NCI-H2107 treated with DMSO at 0.1 percent for 48 hours (cell line): ENCODE results near the gene TXNDC11.

Experiments used
- DNase-seq: peaks from one replicate; lab custom pipeline; 2025; ENCODE audit not compliant: unreplicated experiment; lab: John Stamatoyannopoulos, UW

The TXNDC11 gene

DNA sequence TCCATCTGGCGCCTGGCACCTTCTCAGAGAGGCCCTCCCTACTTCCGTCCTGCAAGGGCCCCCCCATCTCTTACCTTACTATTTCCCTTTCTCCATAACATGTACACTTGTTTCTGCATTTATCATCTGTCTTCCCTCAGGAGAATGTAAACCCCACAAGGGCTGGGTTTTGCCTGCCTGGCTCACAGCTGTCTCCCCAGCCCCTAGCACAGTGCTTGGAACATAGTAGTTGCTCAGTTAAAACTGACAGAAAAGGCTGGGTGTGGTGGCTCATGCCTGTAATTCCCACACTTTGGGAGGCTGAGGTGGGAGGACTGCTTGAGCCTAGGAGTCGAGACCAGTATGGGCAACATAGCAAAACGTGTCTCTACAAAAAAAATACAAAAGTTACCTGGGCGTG is 80.1 kb downstream of the TXNDC11 start:
- DNase-seq, result no peak

DNA sequence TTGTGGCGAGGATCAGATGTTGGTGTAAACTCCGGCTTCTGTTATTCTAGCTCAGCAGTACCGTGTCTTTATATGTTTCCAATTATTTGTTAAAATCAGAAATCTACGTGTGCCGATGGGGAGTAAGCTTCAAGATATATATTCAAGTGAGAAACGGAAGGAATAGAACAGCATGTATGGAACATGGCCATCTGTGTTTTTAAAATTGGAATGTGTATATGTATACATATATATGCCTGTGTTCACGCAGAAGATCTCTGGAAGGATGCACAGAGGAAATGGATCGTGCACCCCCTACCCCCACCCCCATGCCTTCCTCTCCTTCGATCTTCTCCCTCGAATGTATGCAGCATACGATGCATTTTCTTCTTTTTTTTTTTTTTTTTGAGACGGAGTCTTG is 82.1 kb downstream of the TXNDC11 start:
- no peak for DNase-seq

DNA sequence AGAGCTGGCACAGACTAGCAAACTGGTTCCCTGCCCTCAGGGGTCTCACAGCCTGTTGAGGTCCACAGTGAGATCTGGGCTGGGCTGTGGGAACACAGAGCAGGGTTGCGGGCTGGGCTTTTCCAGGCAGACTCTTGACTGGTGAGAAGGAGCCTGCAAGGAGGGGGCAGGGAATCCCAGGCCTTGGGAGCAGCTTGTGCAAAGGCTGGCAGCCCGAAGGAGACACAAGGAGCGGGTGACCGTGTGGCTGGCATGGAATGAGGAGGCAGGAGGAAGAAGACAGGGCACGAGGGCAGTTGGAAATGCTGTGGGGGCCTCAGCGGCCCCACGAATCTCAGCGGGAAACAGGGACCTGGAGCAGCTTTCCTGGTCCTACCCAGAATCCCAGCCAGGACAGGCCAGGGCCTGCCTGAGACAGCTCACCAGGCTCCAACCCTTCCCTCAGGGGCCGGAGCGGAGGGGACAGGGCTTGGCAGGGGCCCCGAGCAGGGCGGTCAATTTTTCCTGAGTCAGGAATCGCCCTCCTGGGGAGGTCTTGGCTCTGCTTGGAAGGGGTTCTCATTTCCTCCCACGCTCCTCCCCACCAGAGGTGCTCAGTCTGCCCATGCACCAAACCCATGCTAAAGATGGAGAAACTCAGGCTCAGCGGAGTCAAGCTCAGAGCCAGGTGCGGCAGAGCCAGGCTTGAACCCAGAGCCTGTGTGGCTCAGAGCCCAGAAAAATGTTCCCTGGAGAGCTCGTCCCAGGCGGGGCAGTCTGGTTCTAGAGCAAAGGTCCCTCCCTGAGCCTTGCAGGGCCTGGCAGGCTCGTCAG is 83.6 kb downstream of the TXNDC11 start:
- no peak for DNase-seq

DNA sequence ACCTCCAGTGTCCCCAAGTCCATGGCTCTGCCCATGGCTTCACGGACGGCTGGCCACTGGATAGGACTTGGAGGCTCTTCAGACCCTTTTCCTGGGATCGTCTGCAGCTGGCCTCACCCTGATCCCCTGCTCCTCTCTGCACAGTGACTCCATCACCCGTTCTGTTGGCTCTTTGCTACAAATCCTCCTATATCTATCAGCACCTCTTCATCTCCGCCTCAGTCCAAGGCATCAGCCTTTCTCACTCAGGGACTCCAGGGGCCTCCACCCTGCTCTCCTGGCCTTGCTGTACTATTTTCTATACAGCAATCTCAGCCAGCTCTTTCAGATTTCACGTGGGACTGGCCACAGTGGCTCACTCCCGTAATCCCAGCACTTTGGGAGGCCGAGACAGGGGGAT is 85.1 kb downstream of the TXNDC11 start:
- no peak for DNase-seq

DNA sequence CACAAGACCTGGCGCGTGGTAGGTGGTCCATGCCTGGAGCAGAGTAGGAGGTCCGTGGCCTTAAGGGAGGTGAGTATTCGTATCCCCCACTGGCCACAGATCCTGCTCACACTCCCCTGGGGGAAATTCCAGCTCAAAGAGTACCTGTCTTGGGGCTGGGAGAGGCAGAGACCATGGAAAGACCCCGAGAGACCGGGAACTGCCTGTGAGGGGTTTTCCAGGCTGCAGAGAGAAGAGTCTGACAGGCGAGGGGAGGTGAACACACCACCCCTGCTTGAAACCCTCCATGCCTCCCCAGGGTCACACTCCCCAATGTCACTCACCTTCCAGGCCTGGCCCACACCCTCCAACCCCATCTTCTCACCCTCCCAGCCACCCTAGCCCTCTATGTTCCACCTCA is 87.0 kb downstream of the TXNDC11 start:
- DNase-seq, result no peak

DNA sequence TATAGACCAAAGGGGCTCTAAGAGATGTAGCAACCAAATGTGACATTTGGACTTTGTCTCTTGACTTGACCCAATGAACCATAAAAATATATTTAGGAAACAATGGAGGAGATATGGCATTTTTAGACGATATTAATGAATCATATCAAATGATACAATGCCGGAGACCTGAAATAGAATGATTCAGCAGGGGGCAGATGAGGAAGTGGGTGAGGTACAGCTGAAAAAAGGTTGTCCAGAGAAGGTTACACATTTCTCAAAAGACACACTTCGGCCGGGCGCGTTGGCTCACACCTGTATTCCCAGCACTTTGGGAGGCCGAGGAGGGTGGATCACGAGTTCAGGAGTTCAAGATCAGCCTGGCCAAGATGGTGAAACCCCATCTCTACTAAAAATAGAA is 90.9 kb downstream of the TXNDC11 start:
- DNase-seq, result no peak

DNA sequence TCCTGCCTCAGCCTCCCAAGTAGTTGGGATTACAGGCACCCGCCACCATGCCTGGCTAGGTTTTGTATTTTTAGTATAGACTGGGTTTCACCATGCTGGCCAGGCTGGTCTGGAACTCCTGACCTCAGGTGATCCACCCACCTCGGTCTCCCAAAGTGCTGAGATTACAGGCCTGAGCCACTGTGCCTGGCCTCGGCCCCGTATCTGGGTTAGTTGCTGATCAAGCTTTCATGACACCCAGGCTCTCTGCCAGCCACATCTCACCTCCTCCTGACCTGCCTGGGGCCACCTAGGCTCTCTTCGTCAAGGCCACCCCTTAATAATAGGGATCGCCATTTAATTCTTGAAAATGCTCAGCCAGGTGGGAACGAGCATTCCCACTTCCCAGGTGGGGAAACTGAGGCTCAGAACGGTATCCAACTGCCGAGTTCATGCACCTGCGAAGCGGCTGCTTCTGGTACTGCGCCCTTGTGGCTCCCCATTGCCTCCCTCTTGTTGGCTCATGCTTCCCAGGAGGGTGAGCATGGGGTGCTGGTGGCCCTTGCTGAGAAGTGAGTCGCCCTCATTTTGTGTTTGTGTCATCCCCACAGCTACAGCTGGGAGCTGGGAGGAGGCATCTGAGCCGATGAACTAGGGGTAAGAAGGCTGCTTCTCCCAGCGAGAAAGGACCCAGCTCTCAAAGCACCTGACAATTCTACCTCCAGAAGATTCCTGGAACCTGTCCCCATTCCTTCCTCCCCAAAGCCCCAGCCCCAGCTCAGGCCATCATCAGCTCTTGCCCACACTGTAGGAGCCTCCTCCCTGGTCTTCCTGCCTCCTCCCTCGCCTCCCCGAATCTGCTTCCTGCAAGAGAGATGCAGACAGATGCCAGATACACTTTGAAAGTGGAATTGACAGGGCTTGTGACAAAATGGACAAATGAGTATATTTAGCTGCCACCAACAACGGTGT is 91.7 kb downstream of the TXNDC11 start:
- DNase-seq, result no peak

DNA sequence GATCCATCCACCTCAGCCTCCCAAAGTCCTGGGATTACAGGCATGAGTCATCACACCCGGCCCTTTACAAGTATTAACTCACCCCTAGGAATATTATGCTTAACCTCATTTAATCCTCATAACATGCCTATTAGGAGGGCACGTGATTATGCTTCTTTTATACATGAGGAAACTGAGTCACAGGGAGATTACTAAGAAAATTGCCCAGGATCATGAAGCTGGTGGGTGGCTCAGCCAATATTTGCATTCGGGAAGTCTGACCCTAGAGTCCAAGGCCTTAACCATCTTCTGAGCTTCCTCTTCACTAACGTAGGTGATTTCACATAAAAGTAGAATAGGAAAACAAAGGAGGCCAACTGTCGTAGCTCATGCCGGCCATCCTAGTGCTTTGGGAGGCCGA is 93.4 kb downstream of the TXNDC11 start:
- DNase-seq, result no peak

DNA sequence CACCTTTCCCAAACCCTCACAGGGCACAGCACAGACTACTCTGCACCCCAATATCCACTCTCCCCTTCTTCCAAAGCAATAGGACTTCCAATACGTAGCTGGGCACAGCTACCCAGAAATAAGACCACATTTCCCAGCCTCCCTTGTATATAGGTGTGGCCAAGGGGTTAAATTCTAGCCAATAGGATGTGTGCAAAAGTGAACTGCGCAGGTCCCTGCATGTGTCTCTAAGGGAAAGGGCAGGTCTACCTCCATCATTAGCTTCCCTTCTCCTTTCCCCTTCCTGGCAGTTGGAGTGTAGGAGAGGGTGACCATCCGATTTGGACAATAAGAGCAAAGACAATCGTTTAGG is 99.9 kb downstream of the TXNDC11 start:
- DNase-seq, result no peak

DNA sequence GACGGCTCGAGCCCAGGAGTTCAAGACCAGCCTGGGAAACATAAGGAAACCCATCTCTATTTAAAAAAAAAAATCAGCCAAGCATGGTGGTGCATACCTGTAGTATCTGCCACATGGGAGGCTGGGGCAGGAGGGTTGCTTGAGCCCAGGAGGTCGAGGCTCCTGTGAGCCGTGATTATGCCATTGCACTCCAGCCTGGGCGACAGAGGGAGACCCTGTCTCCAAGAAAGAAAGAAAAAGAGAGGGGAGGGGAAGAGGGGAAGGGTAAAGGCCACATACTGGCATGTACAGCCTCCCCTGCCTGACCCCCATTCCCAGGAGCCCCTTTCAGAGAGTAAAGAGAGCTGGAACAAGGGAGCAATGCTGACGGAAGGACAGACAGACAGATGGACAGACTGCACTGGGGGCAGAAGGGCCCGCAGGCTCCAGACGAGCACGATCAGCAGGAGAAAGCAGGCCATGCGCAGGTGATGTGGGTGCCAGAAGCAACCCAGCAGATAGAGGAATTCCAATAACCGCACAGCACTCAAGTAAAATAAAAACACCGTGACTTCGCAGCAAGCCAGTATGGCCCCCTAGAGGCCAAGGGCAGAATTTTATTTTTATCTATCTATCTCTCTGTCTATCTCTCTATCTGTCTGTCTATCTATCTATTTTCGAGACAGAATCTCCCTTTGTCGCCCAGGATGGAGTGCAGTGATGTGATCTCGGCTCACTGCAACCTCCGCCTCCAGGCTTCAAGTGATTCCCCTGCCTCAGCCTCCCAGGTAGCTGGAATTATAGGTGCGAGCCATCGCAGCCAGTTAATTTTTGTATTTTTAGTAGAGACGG is 101.5 kb downstream of the TXNDC11 start:
- peak; percentile 83 for DNase-seq

DNA sequence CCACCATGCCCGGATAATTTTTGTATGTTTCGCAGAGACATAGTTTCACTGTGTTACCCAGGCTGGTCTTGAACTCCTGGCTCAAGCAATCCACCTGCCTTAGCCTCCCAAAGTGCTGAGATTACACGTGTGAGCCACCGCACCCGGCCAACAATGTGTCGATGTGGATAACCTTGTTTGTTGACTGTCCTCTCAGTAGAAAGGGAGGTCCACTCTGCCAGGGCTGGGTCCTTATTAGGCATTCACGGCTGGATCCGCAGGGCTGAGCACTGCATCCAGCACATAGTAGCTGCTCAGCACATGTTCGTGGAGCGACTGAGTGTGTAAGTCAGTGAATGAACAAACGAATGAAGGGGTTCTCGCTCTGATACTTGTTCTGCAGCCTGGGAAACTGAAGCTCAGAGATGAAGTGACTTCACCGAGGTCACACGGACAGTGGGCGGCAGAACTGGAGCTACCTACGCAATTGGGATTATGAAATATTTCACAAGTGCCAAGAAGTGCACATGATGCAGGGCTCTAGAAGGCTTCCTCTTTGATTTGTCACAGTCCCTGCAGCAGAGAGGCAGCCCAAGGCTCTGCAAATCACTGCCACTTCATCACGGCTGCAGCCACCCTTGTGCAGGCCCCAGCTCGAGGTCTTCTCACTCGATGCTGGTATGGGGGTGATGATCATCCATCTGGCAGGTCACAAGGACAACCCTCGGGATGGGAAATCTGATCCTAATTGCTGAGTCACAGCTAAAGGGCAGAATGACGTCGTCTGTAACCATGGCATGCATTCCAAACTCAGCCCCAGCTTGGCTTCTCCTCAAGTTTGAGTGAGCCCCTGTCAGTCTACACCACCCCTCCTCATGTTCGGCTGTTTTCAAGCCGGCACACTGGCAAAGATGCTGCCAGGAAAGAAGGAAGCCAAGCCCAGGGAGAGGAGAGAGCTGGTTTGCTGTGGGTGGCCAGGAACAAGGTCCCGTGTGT is 102.4 kb downstream of the TXNDC11 start:
- DNase-seq, result peak; percentile 78

DNA sequence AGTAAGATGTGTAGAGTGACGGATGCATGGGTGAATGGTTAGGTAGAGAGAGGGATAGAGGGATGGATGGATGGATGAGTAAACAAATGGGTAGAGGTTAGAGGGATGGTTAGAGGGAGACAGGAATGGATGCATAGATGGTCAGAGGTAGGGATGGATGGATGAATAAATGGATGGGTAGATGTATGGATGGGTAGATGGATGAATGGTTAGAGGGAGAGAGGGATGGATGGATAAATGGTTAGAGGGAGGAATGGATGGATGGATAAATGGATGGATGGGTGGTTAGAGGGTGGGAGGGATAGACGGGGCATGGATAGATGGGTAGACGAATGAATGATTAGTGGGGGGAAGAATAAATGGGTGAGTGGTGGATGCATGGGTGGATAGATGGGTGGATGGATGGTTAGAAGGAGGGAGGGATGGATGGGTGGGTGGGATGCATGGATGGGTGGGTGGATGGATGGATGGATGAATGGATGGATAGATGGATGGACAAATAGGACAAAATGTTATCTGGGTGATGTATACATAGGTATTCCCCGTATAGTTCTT is 103.6 kb downstream of the TXNDC11 start:
- no peak for DNase-seq

DNA sequence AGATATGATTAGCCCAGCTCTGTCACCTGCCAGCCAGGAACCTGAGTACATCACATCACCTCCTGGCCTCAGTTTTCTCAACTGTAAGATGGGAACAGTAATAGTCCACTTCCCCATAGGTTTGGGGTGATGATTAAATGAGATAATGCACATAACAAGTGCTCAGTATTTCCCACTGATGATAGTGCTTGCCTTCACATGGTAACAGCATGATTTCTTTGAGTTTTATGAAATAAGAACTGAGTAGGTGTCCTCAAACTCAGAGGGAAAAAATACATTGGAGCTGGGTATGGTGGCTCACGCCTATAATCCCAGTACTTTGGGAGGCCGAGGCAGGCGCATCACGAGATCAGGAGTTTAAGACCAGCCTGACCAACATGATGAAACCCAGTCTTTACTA is 104.5 kb downstream of the TXNDC11 start:
- DNase-seq, result peak; percentile 4

DNA sequence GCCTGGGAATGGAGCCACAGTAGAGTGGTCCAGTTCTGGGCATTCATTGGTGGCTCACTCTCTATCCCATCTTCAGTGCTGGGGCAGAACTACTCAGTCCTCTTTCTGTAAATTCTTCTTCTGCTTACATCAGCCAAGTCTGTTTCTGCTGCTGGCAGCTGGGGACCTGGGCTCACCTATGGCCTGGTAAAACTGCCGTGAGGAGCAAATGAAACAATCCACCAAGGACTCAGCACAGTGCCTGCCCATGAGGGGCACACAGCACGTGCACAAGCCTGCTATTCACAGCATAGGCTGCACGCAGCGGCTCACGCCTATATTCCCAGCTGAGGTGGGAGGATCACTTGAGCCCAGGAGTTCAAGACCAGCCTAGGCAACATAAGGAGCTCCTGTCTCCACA is 105.3 kb downstream of the TXNDC11 start:
- no peak for DNase-seq

DNA sequence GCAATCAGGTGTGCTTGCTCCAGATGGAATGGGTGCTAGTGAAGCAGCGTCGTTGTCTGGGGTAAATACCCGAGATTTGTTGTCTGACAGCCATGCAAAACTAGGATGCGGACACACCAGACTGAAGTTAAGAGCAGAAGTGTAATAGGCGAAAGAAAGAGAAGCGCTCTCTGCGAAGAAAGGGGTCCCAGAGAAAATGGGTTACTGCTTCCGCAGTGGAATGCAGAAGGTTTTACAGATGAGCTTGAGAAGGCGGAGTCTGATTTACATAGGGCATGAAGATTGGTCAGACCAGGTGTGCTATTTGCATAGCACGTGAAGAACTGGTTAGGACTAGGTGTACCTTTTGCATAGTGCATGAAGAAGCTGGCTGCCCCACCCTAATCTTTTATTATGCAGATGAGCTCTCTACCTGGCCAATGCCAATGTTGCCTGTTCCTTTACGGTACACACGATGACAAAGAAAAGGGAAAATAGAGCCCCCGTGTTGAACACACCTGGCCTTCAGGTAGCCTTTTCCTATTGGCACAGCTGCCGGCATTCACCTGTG is 106.4 kb downstream of the TXNDC11 start:
- DNase-seq, result no peak

DNA sequence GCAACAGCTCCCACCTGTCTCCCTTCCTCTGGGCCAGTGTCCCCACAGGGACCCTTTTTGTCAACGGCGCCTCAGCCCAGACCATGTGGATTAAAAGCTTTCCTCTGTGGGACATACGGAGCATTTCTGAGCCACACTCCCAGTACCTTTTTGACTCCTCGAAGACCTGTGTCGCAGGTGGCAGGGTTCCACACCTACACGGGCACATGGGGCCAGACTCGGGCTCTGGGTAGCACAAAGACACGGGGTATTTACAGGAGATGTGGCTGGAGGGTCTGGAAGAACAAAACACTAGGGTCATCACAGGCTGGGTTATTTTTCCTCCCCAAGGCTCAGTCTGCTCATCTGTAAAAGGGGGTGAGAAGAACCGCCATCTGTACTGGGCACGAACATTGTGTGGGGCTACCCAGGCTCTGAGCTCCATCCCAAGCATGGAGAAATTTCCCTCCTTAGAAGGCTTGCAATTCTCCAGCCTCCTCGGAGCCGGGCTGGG is 106.9 kb downstream of the TXNDC11 start:
- no peak for DNase-seq

DNA sequence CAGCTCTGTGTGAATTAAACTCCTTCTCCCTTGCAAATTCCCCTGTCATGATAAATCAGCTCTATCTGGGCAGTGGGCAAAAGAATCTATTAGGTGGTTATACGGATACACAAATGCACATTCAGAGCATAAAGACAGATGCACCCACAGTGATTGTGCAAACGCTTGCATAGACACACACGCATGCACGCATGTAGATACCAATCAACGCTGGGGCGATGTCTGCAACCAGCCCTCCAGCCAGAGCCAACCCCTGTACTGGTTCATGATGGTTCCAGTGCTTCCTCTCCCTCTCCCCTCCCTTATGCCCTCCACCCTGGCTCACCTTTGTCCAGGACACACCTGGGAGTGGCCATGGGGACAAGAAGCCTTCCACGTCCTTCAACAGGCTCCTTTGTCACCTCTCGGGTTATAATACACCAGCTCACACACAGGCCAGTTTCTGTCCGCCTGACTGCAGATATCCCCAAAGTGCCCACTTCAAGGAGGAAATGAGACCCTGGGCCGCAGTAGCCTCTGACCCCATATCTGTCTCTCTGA is 107.5 kb downstream of the TXNDC11 start:
- DNase-seq, result no peak

DNA sequence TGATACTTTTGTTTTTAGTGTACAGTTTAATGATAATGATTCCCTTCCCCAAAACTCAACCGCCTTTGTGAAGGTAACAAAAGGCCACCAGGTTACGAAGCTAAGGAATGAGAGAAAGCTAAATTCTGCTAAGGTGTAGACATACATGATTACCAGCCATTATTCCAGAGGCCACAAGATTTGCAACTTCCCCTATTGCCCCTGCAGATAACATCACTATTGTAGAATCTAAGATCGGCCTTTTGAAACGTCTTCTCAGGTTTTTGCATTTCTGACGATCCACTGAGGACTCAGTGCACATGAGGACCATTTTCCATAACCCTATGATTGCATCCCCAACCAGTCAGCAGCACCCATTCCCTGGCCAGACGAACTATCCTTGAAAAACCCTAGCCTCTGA is 108.3 kb downstream of the TXNDC11 start:
- no peak for DNase-seq

DNA sequence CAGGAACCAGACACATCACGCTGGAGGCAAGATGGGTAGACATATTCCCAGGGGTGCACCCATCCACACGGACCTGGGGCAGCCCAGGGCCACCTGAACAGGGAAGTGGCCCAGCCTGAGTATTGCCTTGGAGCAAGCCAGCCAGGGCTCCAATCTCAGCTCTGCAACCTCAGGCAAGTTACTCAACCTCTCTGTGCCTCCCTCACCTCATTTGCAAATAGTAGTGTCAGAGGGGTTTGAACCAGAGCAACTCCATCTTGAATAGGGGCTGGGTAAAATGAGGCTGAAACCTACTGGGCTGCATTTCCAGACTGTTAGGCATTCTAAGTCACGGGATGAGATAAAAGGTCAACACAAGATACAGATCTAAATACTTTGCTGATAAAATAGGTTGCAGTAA is 109.5 kb downstream of the TXNDC11 start:
- DNase-seq, result no peak
